HepG2 (cell line): ENCODE results near the gene ADGRD1. TPM values are rescaled to one million over a fixed set of nuclear protein-coding genes. Genes with fewer than 3 reads are reported as not detected.

Experiments used
- AKNA ChIP-seq: sonication (generic); formaldehyde crosslinking; IDR thresholded peaks from 2 replicates; pipeline ENCODE4 v1.4.0; 2020; ENCODE audit warnings: missing genetic modification reagents, borderline replicate concordance
- CEBPZ ChIP-seq: IDR thresholded peaks from 2 replicates; pipeline ENCODE4 v1.6.1; 2012; ENCODE audit warnings: low read length, improper control_type of control experiment
- CTCF ChIP-seq: sonication (generic); formaldehyde crosslinking; IDR thresholded peaks from 2 replicates; pipeline ENCODE4 v1.5.0; 2020; ENCODE audit warnings: mild to moderate bottlenecking, missing genetic modification reagents, moderate library complexity
- GATAD2A ChIP-seq: IDR thresholded peaks from 2 replicates; pipeline ENCODE4 v1.6.1; 2016
- GTF3A ChIP-seq: sonication (generic); formaldehyde crosslinking; conservative IDR thresholded peaks from 2 replicates; pipeline ENCODE4 v1.4.0; 2020; ENCODE audit warnings: mild to moderate bottlenecking, missing genetic modification reagents
- MAX ChIP-seq: IDR thresholded peaks from 2 replicates; pipeline ENCODE4 v1.6.1; 2012; ENCODE audit warnings: inconsistent platforms
- RCOR2 ChIP-seq: IDR thresholded peaks from 2 replicates; pipeline ENCODE4 v1.6.1; 2016; ENCODE audit warnings: missing biosample characterization, missing genetic modification reagents
- ZMAT3 ChIP-seq: sonication (generic); formaldehyde crosslinking; conservative IDR thresholded peaks from 2 replicates; pipeline ENCODE4 v1.7.0; 2021; ENCODE audit warnings: missing genetic modification reagents
- ZNF543 ChIP-seq: sonication (generic); formaldehyde crosslinking; IDR thresholded peaks from 2 replicates; pipeline ENCODE4 v1.4.0; 2020; ENCODE audit warnings: mild to moderate bottlenecking, missing genetic modification reagents
- ZNF547 ChIP-seq: sonication (generic); formaldehyde crosslinking; IDR thresholded peaks from 2 replicates; pipeline ENCODE4 v1.5.1; 2020; ENCODE audit warnings: mild to moderate bottlenecking, missing genetic modification reagents
- ZNF550 ChIP-seq: sonication (generic); formaldehyde crosslinking; IDR thresholded peaks from 2 replicates; pipeline ENCODE4 v1.4.0; 2020; ENCODE audit warnings: mild to moderate bottlenecking, missing genetic modification reagents, borderline replicate concordance
- ZNF556 ChIP-seq: sonication (generic); formaldehyde crosslinking; IDR thresholded peaks from 2 replicates; pipeline ENCODE4 v1.4.0; 2020; ENCODE audit warnings: mild to moderate bottlenecking, missing genetic modification reagents, borderline replicate concordance
- ZNF687 ChIP-seq: sonication (generic); formaldehyde crosslinking; IDR thresholded peaks from 2 replicates; pipeline ENCODE4 v1.5.1; 2020; ENCODE audit warnings: mild to moderate bottlenecking, missing genetic modification reagents, moderate library complexity
- ZNF737 ChIP-seq: sonication (generic); formaldehyde crosslinking; IDR thresholded peaks from 2 replicates; pipeline ENCODE4 v1.5.0; 2020; ENCODE audit warnings: missing genetic modification reagents, mild to moderate bottlenecking, borderline replicate concordance
- ZNF841 ChIP-seq: sonication (generic); formaldehyde crosslinking; IDR thresholded peaks from 2 replicates; pipeline ENCODE4 v1.8.1; 2023; ENCODE audit warnings: missing genetic modification reagents, borderline replicate concordance
- polyA plus RNA-seq, 8 experiments: library from polyadenylated mRNA; depleted of rRNA in 3 of 8; stranded (reverse) in 7 of 8; unstranded in 1 of 8; fragments of >200 nt; fragmentation: Illumina TruSeq in 4 of 8; extraction: Trizol in 4 of 8; gene quantifications; 2 replicates each; pipeline versions ENCODE4 v1.2.1 to v1.2.3, GENCODE V29; 2011 to 2016; ENCODE audit warnings: low read depth in 4 of 8, missing spikeins in 1 of 8, mixed read lengths in 1 of 8; ENCODE audit not compliant: insufficient read depth in 1 of 8
- total RNA-seq, 5 experiments: library from RNA; depleted of rRNA; stranded (reverse); fragments of >200 nt; fragmentation: Illumina TruSeq; extraction: Trizol; gene quantifications; 2 replicates each; pipeline ENCODE4 v1.2.3, GENCODE V29; 2016; ENCODE audit warnings: low read depth in 1 of 5

The ADGRD1 gene
- total and polyA plus RNA-seq, 2 of the 13 experiments (the other 11 are each of a cell fraction or from before 2014, with no cell fraction given), result 0.46 to 12.4 TPM

GRCh38 chr12:130982565-130983225 is 29.0 kb downstream of the ADGRD1 start (continued):
- TF ChIP-seq ZNF556 (CRISPR knock-in tag) (no peak), ZNF737 (CRISPR knock-in tag) (no peak), MAX (no peak), ZNF550 (no peak), ZNF841 (no peak), ZNF543 (CRISPR knock-in tag) (0 out of 2 replicates have a peak, but pooled peaks have one; percentile 35), ZNF547 (CRISPR knock-in tag) (no peak), ZNF687 (peak; percentile 36; the same call in 1 of the 2 replicates), GATAD2A (CRISPR knock-in tag) (no peak), CTCF (CRISPR knock-in tag) (no peak), AKNA (CRISPR knock-in tag) (no peak), CEBPZ (no peak), GTF3A (CRISPR knock-in tag) (no peak), ZMAT3 (CRISPR knock-in tag) (no peak), RCOR2 (no peak)
